HL-60 (cell line): ENCODE results near the gene NIN.

Source experiments
- POLR2AphosphoS5 ChIP-seq: IDR thresholded peaks from 2 replicates; pipeline ENCODE4 v1.6.1; 2012; ENCODE audit warnings: low read depth
- TF ChIP-seq, protein P1 (sequence below): IDR thresholded peaks from one replicate; pipeline ENCODE4 v1.5.1; 2011; ENCODE audit warnings: low read length, control low read depth, inconsistent platforms; ENCODE audit not compliant: insufficient read depth
- TF ChIP-seq, protein P2 (sequence below): IDR thresholded peaks from 2 replicates; pipeline ENCODE4 v1.6.1; 2012; ENCODE audit warnings: low read depth; ENCODE audit not compliant: insufficient replicate concordance

- TF ChIP-seq, protein P1, sequence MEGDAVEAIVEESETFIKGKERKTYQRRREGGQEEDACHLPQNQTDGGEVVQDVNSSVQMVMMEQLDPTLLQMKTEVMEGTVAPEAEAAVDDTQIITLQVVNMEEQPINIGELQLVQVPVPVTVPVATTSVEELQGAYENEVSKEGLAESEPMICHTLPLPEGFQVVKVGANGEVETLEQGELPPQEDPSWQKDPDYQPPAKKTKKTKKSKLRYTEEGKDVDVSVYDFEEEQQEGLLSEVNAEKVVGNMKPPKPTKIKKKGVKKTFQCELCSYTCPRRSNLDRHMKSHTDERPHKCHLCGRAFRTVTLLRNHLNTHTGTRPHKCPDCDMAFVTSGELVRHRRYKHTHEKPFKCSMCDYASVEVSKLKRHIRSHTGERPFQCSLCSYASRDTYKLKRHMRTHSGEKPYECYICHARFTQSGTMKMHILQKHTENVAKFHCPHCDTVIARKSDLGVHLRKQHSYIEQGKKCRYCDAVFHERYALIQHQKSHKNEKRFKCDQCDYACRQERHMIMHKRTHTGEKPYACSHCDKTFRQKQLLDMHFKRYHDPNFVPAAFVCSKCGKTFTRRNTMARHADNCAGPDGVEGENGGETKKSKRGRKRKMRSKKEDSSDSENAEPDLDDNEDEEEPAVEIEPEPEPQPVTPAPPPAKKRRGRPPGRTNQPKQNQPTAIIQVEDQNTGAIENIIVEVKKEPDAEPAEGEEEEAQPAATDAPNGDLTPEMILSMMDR = no peak
- no peak for TF ChIP-seq POLR2AphosphoS5
- TF ChIP-seq, protein P2, sequence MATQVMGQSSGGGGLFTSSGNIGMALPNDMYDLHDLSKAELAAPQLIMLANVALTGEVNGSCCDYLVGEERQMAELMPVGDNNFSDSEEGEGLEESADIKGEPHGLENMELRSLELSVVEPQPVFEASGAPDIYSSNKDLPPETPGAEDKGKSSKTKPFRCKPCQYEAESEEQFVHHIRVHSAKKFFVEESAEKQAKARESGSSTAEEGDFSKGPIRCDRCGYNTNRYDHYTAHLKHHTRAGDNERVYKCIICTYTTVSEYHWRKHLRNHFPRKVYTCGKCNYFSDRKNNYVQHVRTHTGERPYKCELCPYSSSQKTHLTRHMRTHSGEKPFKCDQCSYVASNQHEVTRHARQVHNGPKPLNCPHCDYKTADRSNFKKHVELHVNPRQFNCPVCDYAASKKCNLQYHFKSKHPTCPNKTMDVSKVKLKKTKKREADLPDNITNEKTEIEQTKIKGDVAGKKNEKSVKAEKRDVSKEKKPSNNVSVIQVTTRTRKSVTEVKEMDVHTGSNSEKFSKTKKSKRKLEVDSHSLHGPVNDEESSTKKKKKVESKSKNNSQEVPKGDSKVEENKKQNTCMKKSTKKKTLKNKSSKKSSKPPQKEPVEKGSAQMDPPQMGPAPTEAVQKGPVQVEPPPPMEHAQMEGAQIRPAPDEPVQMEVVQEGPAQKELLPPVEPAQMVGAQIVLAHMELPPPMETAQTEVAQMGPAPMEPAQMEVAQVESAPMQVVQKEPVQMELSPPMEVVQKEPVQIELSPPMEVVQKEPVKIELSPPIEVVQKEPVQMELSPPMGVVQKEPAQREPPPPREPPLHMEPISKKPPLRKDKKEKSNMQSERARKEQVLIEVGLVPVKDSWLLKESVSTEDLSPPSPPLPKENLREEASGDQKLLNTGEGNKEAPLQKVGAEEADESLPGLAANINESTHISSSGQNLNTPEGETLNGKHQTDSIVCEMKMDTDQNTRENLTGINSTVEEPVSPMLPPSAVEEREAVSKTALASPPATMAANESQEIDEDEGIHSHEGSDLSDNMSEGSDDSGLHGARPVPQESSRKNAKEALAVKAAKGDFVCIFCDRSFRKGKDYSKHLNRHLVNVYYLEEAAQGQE = no peak
These were observed 104.4 kb downstream of the NIN start for GRCh38 chr14:50726372-50727107.
